ENCODE results near the gene MYO9B. TPM values are rescaled to one million over a fixed set of nuclear protein-coding genes. Genes with fewer than 3 reads are reported as not detected.
"Not testable (repeated sequence)": the region's sequence is repeated elsewhere in the genome, so short reads cannot be mapped to it uniquely, and the experiment has no call there.

MYO9B gene
- total and polyA plus RNA-seq, 3 experiments from 2014 or later: 24.9 to 108 (median 104) TPM

- no peaks in the 10 kb centered on the region for H3K9me3 Mint-ChIP-seq
- no peaks in the 10 kb centered on the region for H3K27me3 Mint-ChIP-seq
- DNase-seq: no peak
- Histone ChIP-seq H3K36me3 (ENCODE audit: insufficient read depth, low read length) (no peaks in the 10 kb centered on the region), H3K27me3 (ENCODE audit: insufficient read depth, low read length, poor library complexity, severe bottlenecking) (no peaks in the 10 kb centered on the region), H3K9me3 (ENCODE audit: low read length) (no peaks in the 10 kb centered on the region), H3K27ac (ENCODE audit: low read depth, low read length) (no peak overlapping the region), H3K4me1 (ENCODE audit: insufficient read depth, low read length) (peaks cover 23% of the 10 kb centered on the region), H3K4me3 (ENCODE audit: low read length) (no peak overlapping the region)
- no peak overlapping the region for H3K4me3 Mint-ChIP-seq
- H3K36me3 Mint-ChIP-seq: peaks cover 0 to 57% (median 0%) of the 10 kb centered on the region in 3 donors
- CTCF ChIA-PET: interaction anchor here (1.2 to 1.4 kb wide), 2 partner anchors 18 to 98 kb away, joined by 4 to 5 read pairs; no protein-coding TSS in a partner anchor
- peak overlapping the region in 1 of 8 donors; percentile 83 for H3K27ac Mint-ChIP-seq
- POLR2A ChIA-PET: interaction anchor here (0.7 kb wide), 1 partner anchor 14 kb away, joined by 6 read pairs; no protein-coding TSS in a partner anchor
- H3K4me1 Mint-ChIP-seq: peaks cover 48 to 81% (median 55%) of the 10 kb centered on the region in 3 donors
These were observed 10.5 kb downstream of the MYO9B start for GRCh38 chr19:17086120-17086519.

GRCh38 chr19:17086834-17087233 lies 11.3 kb downstream of the MYO9B start:
- Mint-ChIP-seq H3K27me3 (no peaks in the 10 kb centered on the region), H3K4me3 (no peak overlapping the region), H3K36me3 (peaks cover 0 to 55% (median 0%) of the 10 kb centered on the region in 3 donors), H3K9me3 (no peaks in the 10 kb centered on the region), H3K27ac (peak overlapping the region in 2 of 8 donors; percentile 54 to 70), H3K4me1 (peaks cover 46 to 82% (median 53%) of the 10 kb centered on the region in 3 donors)
- Histone ChIP-seq H3K4me1 (ENCODE audit: insufficient read depth, low read length) (peaks cover 29% of the 10 kb centered on the region), H3K9me3 (ENCODE audit: low read length) (no peaks in the 10 kb centered on the region), H3K4me3 (ENCODE audit: low read length) (no peak overlapping the region), H3K36me3 (ENCODE audit: insufficient read depth, low read length) (no peaks in the 10 kb centered on the region), H3K27ac (ENCODE audit: low read depth, low read length) (no peak overlapping the region), H3K27me3 (ENCODE audit: insufficient read depth, low read length, poor library complexity, severe bottlenecking) (no peaks in the 10 kb centered on the region)
- ChIA-PET POLR2A (no interaction called here), CTCF (interaction anchor here (1.9 kb wide), 1 partner anchor 18 kb away, joined by 4 read pairs; no protein-coding TSS in a partner anchor)
- no peak for DNase-seq

DNA sequence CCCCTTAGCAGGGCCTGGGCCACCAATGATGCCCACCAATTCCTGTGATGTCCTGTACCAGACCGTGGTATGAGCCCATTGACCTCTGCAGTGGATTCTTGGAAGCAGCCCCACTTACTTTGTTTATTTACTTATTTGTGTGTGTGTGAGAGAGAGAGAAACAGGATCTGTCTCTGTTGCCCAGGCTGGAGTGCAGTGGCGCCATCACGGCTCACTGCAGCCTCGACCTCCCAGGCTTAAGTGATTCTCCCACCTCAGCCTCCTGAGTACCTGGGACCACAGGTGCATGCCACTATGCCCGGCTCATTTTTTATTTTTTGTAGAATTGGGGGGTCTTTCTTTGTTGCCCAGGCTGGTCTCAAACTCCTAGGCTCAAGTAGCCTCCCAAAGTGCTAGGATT lies 13.0 kb downstream of the MYO9B start:
- Histone ChIP-seq H3K4me3 (ENCODE audit: low read length) (no peak overlapping the region), H3K4me1 (ENCODE audit: insufficient read depth, low read length) (peaks cover 36% of the 10 kb centered on the region), H3K27ac (ENCODE audit: low read depth, low read length) (no peak overlapping the region), H3K9me3 (ENCODE audit: low read length) (no peaks in the 10 kb centered on the region), H3K27me3 (ENCODE audit: insufficient read depth, low read length, poor library complexity, severe bottlenecking) (no peaks in the 10 kb centered on the region), H3K36me3 (ENCODE audit: insufficient read depth, low read length) (no peaks in the 10 kb centered on the region)
- peak overlapping the region in 2 of 8 donors; percentile 19 to 27 for H3K27ac Mint-ChIP-seq
- H3K27me3 Mint-ChIP-seq: no peaks in the 10 kb centered on the region
- no peak overlapping the region for H3K4me3 Mint-ChIP-seq
- H3K4me1 Mint-ChIP-seq: peaks cover 39 to 80% (median 42%) of the 10 kb centered on the region in 3 donors
- H3K9me3 Mint-ChIP-seq: no peaks in the 10 kb centered on the region
- DNase-seq: no peak
- CTCF ChIA-PET: no interaction called here
- peaks cover 0 to 48% (median 0%) of the 10 kb centered on the region in 3 donors for H3K36me3 Mint-ChIP-seq
- POLR2A ChIA-PET: no interaction called here

GRCh38 chr19:17090583-17090982 lies 15.0 kb downstream of the MYO9B start:
- no peak overlapping the region for H3K27ac ChIP-seq (ENCODE audit: low read depth, low read length)
- Mint-ChIP-seq H3K4me1 (peaks cover 43 to 85% (median 52%) of the 10 kb centered on the region in 3 donors), H3K9me3 (no peaks in the 10 kb centered on the region), H3K4me3 (peak overlapping the region in 3 of 7 donors; percentile 16 to 48 (median 27)), H3K27me3 (no peaks in the 10 kb centered on the region), H3K36me3 (peaks cover 0 to 52% (median 0%) of the 10 kb centered on the region in 3 donors), H3K27ac (peak overlapping the region in 6 of 8 donors; percentile 17 to 75 (median 64))
- H3K27me3 ChIP-seq (ENCODE audit: insufficient read depth, low read length, poor library complexity, severe bottlenecking): no peaks in the 10 kb centered on the region
- no peaks in the 10 kb centered on the region for H3K9me3 ChIP-seq (ENCODE audit: low read length)
- CTCF ChIA-PET: interaction anchor here (0.6 kb wide), 2 partner anchors 22 to 140 kb away, joined by 3 read pairs; no protein-coding TSS in a partner anchor
- no peak overlapping the region for H3K4me3 ChIP-seq (ENCODE audit: low read length)
- no peaks in the 10 kb centered on the region for H3K36me3 ChIP-seq (ENCODE audit: insufficient read depth, low read length)
- POLR2A ChIA-PET: no interaction called here
- H3K4me1 ChIP-seq (ENCODE audit: insufficient read depth, low read length): peaks cover 36% of the 10 kb centered on the region
- peak in 1 of 5 donors; percentile 37 for DNase-seq

DNA sequence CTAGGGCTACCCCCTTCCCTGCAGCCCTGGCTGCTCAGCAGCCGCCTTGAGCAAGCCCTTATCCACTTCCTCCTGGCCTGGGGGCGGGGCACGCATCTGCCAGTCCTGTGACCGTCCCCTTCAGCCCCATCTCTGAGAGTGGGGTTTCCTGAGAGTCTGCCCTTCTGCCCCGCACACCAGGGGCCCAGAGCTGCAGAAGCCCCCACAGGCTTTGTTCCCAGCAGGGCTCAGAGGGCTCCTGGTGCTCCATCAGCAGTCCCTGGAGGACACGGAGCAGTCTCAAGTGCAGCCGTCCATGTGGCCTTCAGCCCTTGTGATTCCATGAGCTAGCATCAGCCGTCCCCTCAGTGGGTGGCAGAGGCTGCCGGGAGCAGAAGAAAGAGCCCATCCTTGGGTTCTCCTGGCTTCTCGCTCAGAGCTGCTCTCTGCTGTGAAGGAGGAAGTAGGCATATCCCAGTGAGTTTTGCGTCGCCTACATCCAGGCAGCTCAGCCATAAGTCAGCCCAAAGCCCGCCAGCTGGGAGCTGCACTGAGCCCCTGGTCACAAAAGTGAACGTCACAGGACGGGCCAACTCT lies 16.3 kb downstream of the MYO9B start:
- Mint-ChIP-seq H3K36me3 (peaks cover 0 to 47% (median 0%) of the 10 kb centered on the region in 3 donors), H3K27me3 (no peaks in the 10 kb centered on the region), H3K27ac (peak overlapping the region in 2 of 8 donors; percentile 84 to 89), H3K9me3 (no peaks in the 10 kb centered on the region), H3K4me3 (peak overlapping the region in 1 of 7 donors; percentile 23), H3K4me1 (peaks cover 45 to 83% (median 56%) of the 10 kb centered on the region in 3 donors)
- H3K27me3 ChIP-seq (ENCODE audit: insufficient read depth, low read length, poor library complexity, severe bottlenecking): no peaks in the 10 kb centered on the region
- H3K27ac ChIP-seq (ENCODE audit: low read depth, low read length): no peak overlapping the region
- ChIA-PET POLR2A (interaction anchor here (0.6 kb wide), 1 partner anchor 376 kb away, joined by 9 read pairs; no protein-coding TSS in a partner anchor), CTCF (interaction anchor here (1.1 kb wide), 1 partner anchor 191 kb away, joined by 4 read pairs; no protein-coding TSS in a partner anchor)
- H3K4me1 ChIP-seq (ENCODE audit: insufficient read depth, low read length): peaks cover 36% of the 10 kb centered on the region
- no peaks in the 10 kb centered on the region for H3K9me3 ChIP-seq (ENCODE audit: low read length)
- DNase-seq: peak in 1 of 5 donors; percentile 53
- no peaks in the 10 kb centered on the region for H3K36me3 ChIP-seq (ENCODE audit: insufficient read depth, low read length)
- H3K4me3 ChIP-seq (ENCODE audit: low read length): no peak overlapping the region

- POLR2A ChIA-PET: interaction anchor here (0.6 kb wide), 1 partner anchor 377 kb away, joined by 9 read pairs; no protein-coding TSS in a partner anchor
- Mint-ChIP-seq H3K4me3 (no peak overlapping the region), H3K4me1 (peaks cover 41 to 79% (median 53%) of the 10 kb centered on the region in 3 donors), H3K9me3 (no peaks in the 10 kb centered on the region), H3K27ac (no peak overlapping the region), H3K27me3 (no peaks in the 10 kb centered on the region), H3K36me3 (peaks cover 0 to 39% (median 0%) of the 10 kb centered on the region in 3 donors)
- Histone ChIP-seq H3K4me1 (ENCODE audit: insufficient read depth, low read length) (peaks cover 36% of the 10 kb centered on the region), H3K27me3 (ENCODE audit: insufficient read depth, low read length, poor library complexity, severe bottlenecking) (no peaks in the 10 kb centered on the region), H3K9me3 (ENCODE audit: low read length) (no peaks in the 10 kb centered on the region), H3K36me3 (ENCODE audit: insufficient read depth, low read length) (no peaks in the 10 kb centered on the region), H3K27ac (ENCODE audit: low read depth, low read length) (no peak overlapping the region), H3K4me3 (ENCODE audit: low read length) (no peak overlapping the region)
- CTCF ChIA-PET: no interaction called here
- no peak for DNase-seq
These were observed 17.1 kb downstream of the MYO9B start for GRCh38 chr19:17092696-17093095.

- H3K27me3 Mint-ChIP-seq; H3K9me3 ChIP-seq (ENCODE audit: low read length); POLR2A ChIA-PET; H3K36me3 ChIP-seq (ENCODE audit: insufficient read depth, low read length); H3K4me3 ChIP-seq (ENCODE audit: low read length); H3K27me3 ChIP-seq (ENCODE audit: insufficient read depth, low read length, poor library complexity, severe bottlenecking); H3K27ac ChIP-seq (ENCODE audit: low read depth, low read length); H3K9me3 Mint-ChIP-seq; H3K4me3 Mint-ChIP-seq; CTCF ChIA-PET; DNase-seq: not testable (repeated sequence)
- peaks cover 36 to 71% (median 49%) of the 10 kb centered on the region in 3 donors for H3K4me1 Mint-ChIP-seq
- H3K4me1 ChIP-seq (ENCODE audit: insufficient read depth, low read length): peaks cover 26% of the 10 kb centered on the region
- peak overlapping the region in 4 of 8 donors; percentile 47 to 90 (median 58) for H3K27ac Mint-ChIP-seq
- H3K36me3 Mint-ChIP-seq: peaks cover 0 to 36% (median 6%) of the 10 kb centered on the region in 3 donors
These were observed 19.1 kb downstream of the MYO9B start for GRCh38 chr19:17094694-17095093.

GRCh38 chr19:17095141-17095919 lies 19.8 kb downstream of the MYO9B start:
- peak overlapping the region in 5 of 8 donors; percentile 28 to 93 (median 64) for H3K27ac Mint-ChIP-seq
- no peak overlapping the region for H3K4me3 Mint-ChIP-seq
- H3K4me1 ChIP-seq (ENCODE audit: insufficient read depth, low read length): peaks cover 21% of the 10 kb centered on the region
- CTCF ChIA-PET: no interaction called here
- no peak overlapping the region for H3K27ac ChIP-seq (ENCODE audit: low read depth, low read length)
- H3K9me3 Mint-ChIP-seq: no peaks in the 10 kb centered on the region
- no peaks in the 10 kb centered on the region for H3K27me3 ChIP-seq (ENCODE audit: insufficient read depth, low read length, poor library complexity, severe bottlenecking)
- no peaks in the 10 kb centered on the region for H3K27me3 Mint-ChIP-seq
- peaks cover 34 to 66% (median 44%) of the 10 kb centered on the region in 3 donors for H3K4me1 Mint-ChIP-seq
- no peak for DNase-seq
- H3K36me3 Mint-ChIP-seq: peaks cover 0 to 34% (median 6%) of the 10 kb centered on the region in 3 donors
- H3K36me3 ChIP-seq (ENCODE audit: insufficient read depth, low read length): no peaks in the 10 kb centered on the region
- no peak overlapping the region for H3K4me3 ChIP-seq (ENCODE audit: low read length)
- POLR2A ChIA-PET: no interaction called here
- no peaks in the 10 kb centered on the region for H3K9me3 ChIP-seq (ENCODE audit: low read length)

Measured in CD8-positive, alpha-beta memory T cell (primary cell).